HG02885 (cell line): ENCODE data around the gene SPARC.
"Not testable (repeated sequence)": the region's sequence is repeated elsewhere in the genome, so short reads cannot be mapped to it uniquely, and the experiment has no call there.

ENCODE experiments used
- ATAC-seq: cut with Tn5 transposase; IDR thresholded peaks from one replicate; pipeline ENCODE4 v1.9.1; 2021; ENCODE audit warnings: mild to moderate bottlenecking; ENCODE audit not compliant: unreplicated experiment, poor library complexity

The SPARC gene

DNA sequence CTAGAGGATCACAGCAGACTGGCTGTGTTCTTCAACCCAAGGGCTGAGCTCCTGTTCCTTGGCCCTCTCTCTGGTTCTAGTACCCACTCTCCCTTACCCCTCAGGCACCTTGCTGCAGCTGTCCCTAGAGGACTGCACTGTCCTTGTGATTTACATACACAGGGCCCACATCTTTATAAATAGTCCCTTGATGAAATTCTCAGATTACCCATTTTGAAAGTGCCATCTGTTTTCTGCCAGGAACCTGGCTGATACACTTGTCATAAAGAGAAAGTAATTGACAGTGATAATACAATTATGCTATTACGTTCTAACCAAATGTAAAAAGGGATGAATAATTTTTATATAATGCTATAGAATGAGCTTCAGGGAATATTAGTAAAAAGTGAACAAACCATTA, 16.5 kb upstream of the SPARC start:
- ATAC-seq, result peak; percentile 94

- ATAC-seq, result peak; percentile 52
Observed at GRCh38 chr5:151700820-151701219, 14.1 kb upstream of the SPARC start.

GRCh38 chr5:151700296-151700695, 13.6 kb upstream of the SPARC start:
- no peak for ATAC-seq

GRCh38 chr5:151699071-151699901, 12.6 kb upstream of the SPARC start:
- ATAC-seq, result no peak

- ATAC-seq, result not testable (repeated sequence)
Observed at GRCh38 chr5:151698081-151698480, 11.4 kb upstream of the SPARC start.

- ATAC-seq, result no peak
Observed at GRCh38 chr5:151697452-151697851, 10.7 kb upstream of the SPARC start.

DNA sequence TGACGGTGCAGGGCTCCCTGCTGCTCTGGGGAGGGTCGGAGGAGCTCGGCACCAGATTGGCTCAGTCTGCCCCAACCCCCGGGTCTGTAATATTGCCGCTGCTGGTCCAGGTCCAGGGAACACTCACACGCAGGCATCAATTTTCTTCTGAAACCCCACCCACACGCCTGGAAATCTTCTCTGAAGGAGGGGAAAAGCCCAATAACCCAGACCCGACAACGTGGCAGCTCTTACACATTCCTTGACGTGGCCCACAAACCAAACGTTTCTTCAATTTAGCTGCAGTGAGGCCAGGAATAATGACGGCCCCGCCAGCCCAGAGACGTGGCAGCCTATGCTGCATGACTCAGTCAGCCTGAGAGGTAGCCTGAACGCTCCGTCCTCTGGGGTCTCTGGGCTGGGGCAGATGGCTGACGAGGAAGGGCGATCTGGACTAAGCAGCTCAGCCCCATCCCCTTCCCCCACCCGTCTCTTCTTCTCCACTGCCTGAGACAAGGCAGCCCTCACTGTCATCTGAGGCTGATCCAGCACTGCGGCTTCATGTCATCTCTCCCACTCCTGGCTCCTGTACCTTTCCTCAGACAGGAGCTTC, 9.9 kb upstream of the SPARC start:
- ATAC-seq, result no peak

GRCh38 chr5:151695464-151695863, 8.7 kb upstream of the SPARC start:
- no peak for ATAC-seq

DNA sequence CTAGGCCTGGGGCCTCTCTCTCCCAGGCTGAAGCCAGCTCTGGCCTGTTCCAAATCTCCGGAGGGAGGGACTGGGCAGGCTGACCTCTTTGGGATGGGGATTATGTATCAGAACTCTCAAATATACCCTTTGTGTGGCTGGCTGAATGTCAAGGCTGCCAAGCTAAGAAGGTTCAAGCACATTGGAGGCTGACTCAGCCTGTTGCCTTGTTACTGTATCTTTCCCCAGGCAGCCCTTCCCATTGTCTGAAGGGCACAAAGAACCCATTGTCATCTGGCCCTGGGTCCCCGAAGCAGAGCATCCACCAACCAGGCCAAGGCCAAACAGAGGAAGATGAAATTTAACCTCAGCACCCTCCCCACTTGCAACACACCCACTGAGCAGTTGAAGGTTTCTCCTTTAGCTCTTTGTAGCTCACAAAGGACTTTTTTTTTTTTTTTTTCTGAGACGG, 7.3 kb upstream of the SPARC start:
- ATAC-seq, result no peak

DNA sequence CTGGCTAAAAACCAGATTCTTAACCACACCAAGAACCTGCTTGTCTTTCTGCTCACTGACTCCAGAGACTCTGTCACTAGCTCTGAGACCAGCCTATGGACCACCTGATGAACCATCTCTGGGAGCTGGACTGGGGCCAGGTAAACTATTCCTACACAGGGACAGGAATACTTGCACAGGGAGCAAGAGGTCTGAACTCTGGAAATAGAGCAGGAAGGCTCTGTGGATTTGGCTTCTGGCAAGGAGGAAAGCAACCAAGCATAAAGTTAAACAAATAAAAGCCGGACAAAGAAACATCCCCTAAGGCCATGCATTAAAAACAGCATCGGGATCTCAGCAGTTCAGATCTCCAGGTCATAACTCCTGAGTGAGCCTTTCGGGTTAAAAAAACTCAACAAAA, 5.6 kb upstream of the SPARC start:
- ATAC-seq, result no peak

DNA sequence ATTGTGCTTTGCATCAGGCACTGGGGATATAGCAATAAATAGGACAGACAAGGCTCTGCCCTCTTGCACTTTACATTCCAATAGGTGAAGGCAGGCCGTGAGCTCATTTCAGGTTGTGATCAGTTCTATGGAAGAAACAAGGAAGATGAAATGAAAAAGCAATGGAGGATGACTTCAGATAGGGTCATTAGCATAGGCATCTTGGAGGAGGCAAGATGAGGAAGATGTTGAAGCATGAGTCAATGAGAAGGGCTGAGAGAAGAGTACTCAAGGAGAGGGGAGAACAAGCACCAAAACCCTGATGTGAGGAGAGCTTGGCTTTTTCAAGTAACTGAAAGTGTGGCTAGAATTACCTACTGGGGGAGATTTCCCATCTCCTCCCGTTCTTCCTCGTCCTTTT, 5.0 kb upstream of the SPARC start:
- no peak for ATAC-seq

GRCh38 chr5:151689591-151689990, 2.9 kb upstream of the SPARC start:
- ATAC-seq, result not testable (repeated sequence)

- no peak for ATAC-seq
Observed at GRCh38 chr5:151688436-151688835, 1.7 kb upstream of the SPARC start.

DNA sequence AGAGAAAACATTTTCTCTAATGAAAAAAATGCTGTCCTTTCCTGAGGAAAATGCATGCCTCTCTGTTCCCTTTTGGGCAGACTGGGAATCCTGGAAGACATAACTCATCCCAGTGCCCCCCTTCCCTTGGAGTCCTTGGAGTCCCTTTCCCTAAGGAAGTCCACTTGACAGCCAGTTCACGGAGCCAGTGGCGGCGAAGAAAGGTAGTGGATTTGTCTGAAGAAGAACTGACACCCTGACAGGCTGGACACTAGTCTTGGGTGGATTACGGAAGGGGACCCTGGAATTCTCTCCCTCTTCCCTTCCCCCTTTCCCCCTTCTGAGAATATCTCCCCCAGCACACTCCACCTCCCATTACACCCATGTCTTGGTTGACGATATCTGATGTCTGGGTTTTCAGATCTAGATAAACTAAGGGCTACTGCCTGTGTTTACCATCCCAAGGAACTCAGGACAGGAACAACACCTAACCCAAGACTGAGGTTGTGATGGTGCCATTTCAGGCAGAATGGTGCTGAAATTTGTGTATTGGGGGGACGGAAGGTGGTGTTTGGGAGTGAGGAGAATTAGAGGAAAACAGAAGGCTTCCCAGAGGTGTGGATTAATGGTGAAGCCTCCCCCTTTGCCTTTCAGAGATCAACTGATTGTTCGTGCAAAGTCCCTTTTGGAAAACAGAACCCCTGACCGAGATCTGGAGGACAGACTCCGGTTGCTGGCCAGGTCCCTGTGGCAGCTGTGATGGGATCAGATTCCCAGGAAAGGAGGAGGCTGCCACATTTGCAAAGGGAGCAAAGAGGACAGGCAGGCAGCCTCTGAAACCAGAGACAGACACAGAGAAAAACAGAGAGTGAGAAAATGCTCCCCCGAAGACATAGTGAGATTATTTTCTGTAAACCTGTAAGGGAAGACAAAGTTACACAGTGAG, 704 bp downstream of the SPARC start:
- no peak for ATAC-seq

DNA sequence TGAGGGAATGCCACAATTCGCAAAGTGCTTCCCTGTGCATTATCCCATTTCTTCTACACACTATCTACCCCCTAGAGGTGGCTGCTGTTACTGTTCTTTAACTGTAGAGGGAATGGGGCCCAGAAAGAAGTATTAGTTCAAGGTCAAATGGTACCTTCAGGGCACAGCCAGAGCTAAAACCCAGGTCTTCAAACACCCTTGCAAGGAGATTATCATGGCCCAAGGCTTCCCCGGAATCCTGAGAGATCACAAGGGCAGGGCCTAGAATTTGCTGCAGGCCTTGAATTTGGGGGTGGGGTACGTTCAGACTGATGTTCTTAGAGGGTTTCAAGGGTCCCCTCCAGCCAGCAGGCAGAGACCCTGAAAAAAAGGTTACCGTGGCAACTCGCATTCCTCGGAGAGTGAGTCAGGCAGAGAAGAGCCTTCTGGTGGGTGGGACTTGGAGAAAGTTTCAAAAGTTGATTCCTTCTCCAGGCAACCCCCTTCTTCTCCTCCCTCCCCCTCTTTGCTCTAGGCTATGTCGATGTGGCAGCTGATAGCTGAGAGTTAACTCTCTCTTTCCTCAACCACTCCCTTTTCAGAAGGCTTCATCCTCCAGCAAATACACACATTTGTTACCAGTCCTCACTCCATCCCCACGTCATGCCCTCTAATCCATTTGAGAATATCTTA, 1.9 kb downstream of the SPARC start:
- no peak for ATAC-seq

GRCh38 chr5:151683986-151684588, 2.6 kb downstream of the SPARC start:
- no peak for ATAC-seq

GRCh38 chr5:151683444-151683843, 3.3 kb downstream of the SPARC start:
- ATAC-seq, result no peak

DNA sequence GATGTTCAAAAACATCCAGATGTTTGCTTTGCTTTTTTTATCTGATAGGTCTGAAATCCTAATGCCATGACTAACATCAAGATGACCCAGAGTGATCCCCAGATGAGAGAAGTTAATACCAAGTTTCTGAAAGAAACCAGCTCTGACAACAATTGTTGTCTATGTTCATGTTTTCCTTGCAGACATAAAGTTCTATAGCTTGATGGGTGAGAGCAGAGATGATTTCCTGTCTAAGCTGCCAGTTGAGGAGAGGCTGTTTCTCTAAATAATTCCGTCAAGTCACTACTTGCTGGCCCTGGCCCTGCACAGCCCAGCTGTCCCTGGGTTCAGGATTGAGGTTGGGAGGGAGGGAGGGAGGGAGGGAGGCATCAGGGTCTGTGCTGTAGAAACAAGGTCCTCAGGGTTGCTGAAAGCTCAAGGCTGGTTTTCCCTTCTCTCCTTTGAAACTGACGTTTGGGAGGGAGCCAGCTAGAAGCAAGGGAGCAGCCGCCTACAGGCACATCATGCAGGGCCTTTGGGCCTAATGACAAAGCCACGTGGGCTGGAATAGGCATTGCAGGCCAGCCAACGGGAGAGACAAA, 3.9 kb downstream of the SPARC start:
- no peak for ATAC-seq

- ATAC-seq, result no peak
Observed at GRCh38 chr5:151682240-151682639, 4.5 kb downstream of the SPARC start.
